ENCODE results near the gene RCSD1.

DNA sequence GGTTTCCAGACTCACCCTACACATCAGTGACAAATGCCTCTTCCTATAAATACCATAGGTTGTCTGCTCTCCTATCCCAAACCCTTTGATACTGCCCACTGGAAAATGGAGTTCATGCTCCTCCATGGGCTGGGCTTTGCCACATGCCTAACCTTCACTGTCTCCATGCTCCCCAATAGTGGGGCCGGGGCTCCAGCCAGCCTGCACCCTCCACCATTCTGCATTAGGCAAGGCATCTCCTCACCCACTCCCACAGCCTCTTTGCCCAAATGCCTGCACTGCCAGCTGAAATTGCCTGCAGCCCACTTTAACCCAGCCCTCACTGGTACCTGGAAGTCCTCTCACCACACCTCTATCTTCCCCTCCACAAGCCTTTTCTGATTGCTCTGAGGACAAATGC is 73.5 kb downstream of the RCSD1 start:
- TF ChIP-seq, protein P1, sequence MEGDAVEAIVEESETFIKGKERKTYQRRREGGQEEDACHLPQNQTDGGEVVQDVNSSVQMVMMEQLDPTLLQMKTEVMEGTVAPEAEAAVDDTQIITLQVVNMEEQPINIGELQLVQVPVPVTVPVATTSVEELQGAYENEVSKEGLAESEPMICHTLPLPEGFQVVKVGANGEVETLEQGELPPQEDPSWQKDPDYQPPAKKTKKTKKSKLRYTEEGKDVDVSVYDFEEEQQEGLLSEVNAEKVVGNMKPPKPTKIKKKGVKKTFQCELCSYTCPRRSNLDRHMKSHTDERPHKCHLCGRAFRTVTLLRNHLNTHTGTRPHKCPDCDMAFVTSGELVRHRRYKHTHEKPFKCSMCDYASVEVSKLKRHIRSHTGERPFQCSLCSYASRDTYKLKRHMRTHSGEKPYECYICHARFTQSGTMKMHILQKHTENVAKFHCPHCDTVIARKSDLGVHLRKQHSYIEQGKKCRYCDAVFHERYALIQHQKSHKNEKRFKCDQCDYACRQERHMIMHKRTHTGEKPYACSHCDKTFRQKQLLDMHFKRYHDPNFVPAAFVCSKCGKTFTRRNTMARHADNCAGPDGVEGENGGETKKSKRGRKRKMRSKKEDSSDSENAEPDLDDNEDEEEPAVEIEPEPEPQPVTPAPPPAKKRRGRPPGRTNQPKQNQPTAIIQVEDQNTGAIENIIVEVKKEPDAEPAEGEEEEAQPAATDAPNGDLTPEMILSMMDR (IDR thresholded peaks at IDR 0.05; ENCODE audit: insufficient read depth, low read depth, low read length), result no peak
- TF ChIP-seq EZH2 (IDR thresholded peaks at IDR 0.05; ENCODE audit: insufficient read depth, low read length), result no peak

All from astrocyte (in vitro differentiated cells and primary cell).